GM12892 (cell line): ENCODE measurements around the gene BRD8.

Experiments
- POLR2A ChIP-seq: IDR thresholded peaks from 2 replicates; pipeline ENCODE4 v1.6.1; 2011; ENCODE audit warnings: low read depth, low read length, control low read depth
- POLR2AphosphoS5 ChIP-seq: IDR thresholded peaks from 2 replicates; pipeline ENCODE4 v1.6.1; 2011; ENCODE audit warnings: low read depth, low read length, control low read depth
- TAF1 ChIP-seq: IDR thresholded peaks from 2 replicates; pipeline ENCODE4 v1.6.1; 2011; ENCODE audit warnings: low read depth, mild to moderate bottlenecking, control low read depth, low read length, borderline replicate concordance

DNA sequence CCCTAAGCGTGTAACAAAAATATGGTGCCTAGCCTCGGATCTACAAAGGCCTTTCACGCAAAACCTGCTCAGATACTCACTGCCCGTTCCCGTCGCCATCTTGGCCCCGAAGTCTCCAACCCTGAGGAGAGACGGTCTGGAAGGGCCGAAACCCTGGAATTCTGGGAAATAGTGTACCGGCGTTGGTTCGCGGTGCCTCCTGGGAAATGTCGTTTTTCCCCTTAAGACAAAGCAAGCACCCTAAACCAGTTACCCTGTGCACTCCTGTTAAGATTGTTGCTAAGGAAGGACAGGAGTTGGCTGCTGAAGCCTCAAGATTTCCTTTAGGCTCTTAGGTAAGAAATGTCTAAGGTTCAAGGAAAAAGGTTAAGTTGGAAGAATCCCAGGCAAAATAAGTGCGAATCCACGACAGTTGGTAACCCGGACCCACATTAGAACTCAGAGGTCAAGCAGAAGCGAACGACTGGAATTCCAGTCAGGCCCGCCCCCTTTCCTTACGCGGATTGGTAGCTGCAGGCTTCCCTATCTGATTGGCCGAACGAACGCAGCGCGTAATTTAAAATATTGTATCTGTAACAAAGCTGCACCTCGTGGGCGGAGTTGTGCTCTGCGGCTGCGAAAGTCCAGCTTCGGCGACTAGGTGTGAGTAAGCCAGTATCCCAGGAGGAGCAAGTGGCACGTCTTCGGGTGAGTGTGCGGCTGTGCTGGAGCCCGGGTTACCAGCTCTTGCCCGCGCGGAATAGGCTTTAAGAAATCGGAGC, at the start of gene BRD8, which contains the start of gene KIF20A:
- TF ChIP-seq POLR2AphosphoS5 (peak; percentile 84), TAF1 (0 out of 2 replicates have a peak, but pooled peaks have one; percentile 74), POLR2A (peak; percentile 82)
